Measurements from ENCODE around the gene TSPAN13.

TSPAN13 gene

DNA sequence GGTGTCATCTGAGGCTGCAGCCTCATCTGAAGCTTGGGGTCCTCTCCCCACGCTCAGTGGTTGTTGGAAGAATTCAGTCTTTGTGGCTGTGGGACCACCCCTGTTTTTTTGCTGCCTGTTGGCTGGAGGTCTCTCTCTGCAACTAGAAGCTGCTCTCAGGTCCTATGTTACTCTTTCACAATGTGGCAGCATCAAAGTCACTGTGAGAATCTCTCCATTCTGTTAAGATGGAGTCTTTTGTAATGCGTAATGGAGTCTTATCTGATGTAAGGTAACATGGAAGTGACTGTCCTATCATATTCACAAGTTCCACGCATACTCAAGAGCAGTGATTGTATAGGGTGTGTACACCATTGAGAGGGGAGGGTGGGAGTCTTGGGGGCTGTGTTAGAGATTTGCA is 24.9 kb downstream of the TSPAN13 start:
- DNase-seq = no peak

DNA sequence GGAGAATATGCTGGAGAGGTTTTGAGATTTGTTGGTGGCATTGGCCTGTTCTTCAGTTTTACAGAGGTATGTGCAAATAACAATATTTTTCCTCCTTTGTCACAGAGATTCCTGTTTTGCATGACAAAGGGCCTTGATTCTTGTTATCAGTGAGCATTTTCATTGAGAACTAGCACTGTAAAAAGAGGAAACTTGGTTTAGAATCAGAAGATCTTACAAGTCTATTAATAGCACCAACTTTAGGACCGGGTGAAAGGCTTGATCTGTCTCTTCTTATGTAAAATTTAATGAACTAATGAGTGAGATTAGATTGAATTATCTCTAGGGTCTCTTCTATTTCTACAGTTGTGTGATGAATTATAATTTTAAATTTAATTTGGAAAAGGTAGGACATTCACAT is 25.5 kb downstream of the TSPAN13 start:
- no peak for DNase-seq

DNA sequence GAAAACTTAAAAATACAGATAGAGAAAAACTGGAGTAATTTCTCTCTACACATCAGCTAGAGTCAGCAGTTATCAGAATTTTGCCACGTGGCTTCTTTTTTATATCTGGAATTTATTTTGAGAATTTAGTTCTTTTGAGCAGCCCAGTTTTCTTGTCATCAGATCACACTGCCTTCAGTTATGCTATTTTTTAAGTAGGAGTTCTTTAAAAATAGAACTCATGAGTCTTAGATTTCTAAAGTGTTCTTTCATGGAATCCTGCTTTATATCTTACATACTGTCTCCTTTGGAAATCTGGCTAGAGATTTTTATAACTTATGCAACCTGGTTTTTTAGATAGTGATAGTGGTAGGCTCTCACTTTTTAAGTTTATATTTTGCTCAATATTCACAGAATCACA is 27.0 kb downstream of the TSPAN13 start:
- DNase-seq = no peak

DNA sequence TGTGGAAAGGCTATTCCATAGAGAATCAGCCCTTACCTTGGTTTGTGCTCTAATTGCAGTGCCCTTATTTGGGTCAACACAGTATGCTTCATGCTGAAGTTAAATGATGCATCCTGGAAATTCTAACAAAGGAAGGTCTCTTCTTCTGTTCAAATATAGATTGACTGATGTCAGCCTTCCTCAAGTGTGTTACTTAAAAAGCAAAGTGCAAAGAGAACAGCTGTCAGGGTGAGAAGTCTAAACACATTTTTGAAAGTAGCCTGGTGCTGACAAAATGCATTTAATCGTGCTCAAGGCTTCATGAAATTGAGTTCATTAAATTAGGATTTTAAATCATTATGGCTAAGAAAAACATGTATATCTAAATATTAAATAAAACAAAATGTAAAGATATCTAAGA is 31.8 kb downstream of the TSPAN13 start:
- DNase-seq = no peak

DNA sequence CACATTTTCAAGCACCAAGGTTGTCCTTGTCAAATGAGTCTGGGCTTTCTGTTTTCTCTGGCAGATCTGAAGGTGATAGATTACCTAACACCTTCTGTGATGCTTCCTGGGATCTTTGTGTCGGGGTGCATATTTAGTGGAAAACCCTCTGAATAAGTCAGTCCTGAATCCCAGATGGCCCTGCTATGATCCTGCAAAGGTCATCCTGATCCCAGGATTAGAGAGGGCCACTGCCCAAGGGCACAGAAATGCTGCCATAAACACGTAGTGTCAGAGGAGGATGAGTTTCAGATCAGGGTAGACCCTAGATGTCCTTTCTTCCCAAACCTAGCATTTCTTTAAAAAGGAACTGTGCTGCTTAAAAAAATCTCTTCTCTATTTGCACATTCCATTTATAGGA is 32.3 kb downstream of the TSPAN13 start:
- no peak for DNase-seq

DNA sequence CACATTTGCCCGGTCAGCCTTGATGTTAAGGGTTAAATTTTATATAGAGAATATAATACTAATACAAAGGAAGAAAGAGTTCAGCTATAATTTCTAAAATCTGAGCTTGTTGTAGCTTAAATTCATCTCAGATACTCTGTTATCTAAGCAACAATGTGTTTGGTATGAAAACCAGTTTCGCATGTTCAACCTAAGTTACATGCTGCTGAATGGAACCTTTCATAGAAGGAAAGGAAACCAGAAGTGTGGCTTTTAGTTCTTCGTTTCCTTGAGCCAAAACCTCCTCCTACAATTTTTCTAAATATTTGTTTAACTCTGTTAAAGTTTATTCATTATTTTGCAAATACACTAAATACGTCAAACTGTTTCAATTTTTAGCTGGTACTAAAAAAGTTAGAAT is 32.7 kb downstream of the TSPAN13 start:
- no peak for DNase-seq

DNA sequence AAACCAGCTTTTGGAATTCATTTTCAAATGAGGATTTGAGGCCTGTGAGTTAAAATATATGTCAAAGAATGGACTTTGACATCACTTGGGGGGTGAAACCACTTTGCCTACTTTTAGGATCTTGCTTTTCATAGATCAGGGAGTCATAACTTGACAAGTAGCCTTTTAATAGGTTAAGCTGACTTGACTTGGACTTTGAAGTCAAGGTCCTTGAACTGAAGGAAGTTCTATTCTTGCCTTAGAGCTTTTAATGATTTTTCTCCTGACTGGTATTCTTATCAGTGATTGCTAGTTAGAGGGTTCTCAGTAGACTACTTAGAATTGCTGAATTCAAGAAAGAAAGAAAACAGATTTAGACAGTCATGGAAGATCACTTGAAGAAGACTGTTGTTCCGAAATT is 33.6 kb downstream of the TSPAN13 start:
- no peak for DNase-seq

DNA sequence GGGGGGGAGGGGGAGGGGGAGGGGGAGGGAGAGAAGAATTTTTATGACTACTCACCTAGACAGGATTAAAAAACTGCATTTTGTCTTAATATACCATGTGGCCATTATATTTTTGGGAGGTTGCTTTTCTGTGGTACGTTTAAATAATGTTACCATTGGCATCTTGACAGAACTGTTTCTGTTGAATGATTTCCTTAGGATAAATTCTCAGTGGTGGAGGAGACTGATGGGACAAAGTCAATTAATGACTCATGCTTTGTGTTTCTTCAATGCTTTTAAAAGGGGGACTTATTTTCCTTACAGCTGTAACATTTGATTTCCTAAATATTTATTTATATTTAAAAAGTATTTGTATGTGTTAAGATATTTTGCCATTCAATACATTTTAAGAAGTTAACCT is 37.5 kb downstream of the TSPAN13 start:
- DNase-seq = no peak

DNA sequence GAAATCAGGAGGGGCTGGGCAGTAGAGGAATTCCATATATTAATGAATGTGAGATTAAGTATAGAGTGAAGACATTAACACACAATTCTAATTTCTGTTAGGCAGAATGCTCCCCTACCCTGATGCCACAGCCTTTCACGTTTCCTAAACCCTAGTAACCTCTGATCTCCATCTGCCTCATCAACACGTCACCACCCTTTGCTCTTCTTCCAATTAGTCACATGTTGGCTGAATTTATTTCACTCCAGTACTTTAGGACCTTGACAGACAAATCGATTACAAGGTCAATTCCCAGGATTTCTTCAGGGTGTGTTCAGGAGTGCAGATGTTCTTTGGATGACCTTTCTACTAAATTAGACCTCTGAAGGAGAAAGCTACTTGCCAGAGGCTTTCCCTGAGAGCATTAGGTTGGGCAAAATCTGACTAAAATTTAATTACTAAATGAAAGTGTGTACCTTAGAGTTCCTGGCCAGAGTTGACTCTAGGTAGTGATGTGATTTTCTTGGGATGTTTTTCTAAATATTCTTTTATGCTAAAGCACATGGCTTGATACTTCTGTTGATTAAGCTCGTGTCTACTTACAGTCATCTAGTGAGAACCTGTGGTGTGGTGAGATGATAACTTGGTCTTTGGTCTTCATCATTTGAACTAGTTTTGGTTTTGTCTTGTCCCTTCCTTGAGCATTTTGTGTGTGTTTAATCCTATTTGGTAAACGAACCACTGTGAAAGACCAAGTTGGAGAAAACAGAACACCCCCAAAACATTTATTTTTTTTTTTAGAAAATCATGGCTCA is 38.5 kb downstream of the TSPAN13 start:
- no peak for DNase-seq

DNA sequence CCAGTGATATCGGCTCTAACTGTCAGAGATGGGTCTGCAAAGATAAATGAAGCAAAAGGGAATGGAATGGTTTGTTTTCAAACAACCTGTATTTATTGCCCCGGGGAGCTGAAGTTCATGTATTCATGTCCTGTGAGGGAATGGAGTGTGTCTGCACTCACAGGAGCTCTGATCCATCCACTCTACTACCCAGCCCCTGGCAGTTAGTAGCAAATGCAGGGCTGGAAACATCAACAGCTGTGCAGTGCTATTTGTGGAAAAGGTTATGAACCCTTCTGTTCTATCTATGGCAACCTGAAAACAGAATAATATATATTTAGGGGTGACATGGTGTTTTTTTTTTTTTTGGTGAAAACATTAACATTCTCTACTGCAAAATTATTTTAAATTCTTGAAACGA is 41.4 kb downstream of the TSPAN13 start:
- DNase-seq = no peak

DNA sequence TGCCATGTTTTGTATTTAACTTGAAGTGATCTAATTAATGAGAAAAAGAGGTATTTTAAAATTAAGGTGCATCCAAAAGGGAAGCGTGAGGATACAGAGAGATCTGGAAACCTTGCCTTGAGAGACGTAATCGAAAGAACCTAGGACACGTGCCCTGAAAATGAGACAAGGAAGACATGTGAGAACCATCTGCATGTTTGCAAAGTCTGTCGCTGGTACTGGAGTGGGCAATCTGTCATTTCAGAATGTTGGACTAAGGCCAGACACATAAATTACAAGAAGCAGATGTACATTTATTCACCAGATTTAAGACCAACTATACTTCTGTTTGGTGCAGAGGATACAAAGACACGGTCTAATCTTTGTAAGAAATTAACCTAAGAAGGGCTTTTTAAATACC is 42.1 kb downstream of the TSPAN13 start:
- DNase-seq = no peak

DNA sequence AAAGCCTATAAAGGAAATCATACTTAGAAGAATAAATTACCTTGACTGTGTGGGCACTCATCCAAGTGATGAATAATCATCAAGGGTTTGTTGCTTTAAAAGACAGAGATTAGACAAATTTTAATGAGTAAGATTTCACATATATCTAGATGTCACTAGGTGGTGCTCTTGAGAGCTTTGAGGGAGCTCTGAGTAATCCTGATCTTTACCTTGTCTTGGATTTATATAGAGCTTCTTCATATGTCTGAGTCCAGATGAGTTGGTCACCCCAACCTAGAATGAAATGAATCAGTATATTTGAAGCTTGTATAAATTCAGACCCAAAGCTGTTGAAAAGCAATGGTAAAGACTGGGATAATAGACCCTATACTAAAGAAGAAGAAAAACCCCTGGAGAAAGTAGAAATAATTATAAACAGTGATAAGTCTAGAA is 47.6 kb downstream of the TSPAN13 start:
- DNase-seq = no peak

DNA sequence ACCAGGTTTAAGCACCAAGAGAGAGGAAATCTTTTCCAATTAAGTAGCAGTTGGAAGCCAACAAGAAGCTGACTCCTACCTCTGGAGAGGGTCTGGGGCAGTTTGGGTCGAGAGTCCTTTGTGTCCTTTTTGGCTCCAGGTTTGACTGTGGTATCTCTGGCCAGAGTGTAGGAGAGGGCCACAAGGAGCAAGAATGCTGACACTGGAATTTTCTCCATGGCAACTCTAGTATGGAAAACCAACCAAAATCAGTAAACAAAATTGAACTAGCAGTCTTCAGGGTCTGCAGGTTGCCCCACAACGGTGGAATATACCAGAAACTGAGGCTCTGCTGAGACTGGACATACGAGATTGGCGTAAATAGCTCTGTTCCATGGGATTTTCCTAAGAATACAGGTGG is 48.0 kb downstream of the TSPAN13 start:
- no peak for DNase-seq

DNA sequence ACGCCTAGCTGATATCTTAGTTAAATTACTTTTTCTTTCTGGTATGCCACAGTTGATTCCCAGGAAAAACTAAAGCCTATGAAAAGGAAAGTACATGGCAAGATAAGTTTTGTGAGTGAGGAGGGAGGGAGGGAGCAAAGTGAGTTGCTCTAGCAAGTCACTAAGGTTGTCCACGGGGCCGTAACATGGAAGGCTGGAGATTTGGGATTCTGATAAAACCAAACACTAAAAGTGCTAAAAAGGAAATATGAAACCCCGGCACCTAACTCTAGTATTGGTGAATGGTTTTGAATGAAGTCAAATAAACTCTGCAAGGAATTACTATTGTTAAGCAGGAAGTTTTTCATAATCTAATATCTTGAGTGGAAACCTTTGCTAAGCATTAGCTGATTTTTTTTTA is 49.6 kb downstream of the TSPAN13 start:
- DNase-seq = no peak

DNA sequence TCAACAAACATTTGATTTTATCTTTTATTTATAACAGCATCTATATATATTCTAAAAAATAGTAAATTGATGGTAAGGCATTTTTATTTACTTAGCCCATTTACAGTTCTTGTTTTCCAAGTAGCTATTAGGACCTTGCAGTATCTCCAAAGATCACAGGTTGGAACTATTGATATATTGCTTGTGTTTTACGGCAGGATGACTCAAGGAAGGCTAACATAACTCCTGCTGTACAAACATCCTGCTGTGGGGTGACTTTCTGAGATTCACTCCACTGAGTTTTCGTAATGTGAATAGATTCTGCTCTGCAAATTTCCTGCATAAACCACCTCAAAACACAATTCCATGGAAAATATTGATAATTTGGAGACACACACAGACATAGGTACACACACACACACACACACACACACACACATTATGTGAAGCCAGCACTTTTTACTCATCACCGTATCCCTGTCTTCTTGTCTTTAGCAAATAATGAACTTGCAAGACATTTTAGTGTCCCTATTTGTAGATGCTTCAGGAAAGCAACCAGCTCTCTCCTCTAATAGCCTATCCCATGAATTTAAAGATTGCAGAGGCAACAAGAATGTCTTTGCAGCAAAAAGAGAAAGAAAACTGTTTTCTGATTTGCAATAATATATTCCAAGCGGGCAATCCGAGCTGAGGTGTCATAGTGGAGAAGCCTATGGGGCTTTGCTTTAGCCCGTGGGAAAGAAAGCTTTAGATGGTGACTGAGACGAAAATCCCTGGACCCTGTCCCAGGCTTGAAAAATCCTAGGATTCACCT is 50.5 kb downstream of the TSPAN13 start:
- no peak for DNase-seq

DNA sequence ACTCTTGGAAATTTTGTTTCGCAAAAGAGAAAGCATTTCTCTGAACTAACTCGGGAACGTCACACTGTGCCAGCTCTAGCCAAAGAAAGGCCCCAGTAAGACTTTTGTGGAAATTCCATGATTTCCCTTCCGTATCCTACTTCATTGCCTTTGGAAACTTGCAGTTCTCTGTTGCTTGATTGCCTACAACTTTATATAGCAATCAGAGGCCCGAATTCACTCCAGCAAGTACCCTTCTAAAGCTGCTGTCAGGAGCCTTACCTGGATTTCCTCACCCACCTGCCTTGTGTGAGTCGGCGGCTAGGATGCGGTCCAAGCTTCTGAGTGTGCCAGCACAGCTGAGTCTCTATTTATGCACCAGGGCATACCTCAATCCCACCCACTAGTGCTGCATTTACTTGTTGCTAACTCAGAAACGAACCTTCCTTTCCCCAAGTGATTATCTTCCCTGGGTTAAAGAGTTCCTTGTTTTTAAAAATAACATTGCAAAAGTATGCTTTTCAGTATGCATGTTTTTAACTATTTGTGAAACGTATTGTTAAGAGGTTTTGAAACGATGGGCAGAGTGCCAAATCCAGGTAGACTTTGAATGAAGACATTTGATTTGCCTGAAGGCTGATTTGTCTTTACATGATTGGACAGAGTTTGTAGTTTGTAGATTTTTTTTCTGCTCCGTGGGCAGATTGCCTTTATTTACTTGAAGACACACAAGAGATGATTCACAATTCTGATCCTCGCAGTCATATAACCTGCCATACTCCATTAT is 51.3 kb downstream of the TSPAN13 start, which contains the start of gene AGR2:
AGR2 (minus strand) TSS at position 326 of the 766 bp plus-strand sequence. CDS start 3,203 bp downstream, outside the sequence.
- DNase-seq = no peak

DNA sequence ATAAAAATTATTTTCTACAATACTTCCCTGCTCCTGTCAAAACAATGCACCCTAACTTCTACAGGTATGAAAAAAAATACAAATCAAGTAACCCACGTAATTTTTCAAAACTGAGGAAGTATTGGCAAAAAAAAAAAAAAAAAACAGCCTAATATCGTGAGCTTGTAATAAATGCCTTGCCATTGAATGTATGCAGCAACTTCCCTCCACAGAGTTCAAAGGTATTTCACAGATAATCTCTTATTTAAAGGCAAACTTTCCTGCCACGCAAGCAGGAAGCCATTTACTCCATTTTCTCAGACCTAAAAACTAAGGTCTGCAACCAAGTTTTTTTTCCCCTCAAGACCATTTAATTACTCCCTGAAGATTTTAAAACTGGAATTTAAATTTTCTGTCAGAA is 51.9 kb downstream of the TSPAN13 start:
- no peak for DNase-seq

DNA sequence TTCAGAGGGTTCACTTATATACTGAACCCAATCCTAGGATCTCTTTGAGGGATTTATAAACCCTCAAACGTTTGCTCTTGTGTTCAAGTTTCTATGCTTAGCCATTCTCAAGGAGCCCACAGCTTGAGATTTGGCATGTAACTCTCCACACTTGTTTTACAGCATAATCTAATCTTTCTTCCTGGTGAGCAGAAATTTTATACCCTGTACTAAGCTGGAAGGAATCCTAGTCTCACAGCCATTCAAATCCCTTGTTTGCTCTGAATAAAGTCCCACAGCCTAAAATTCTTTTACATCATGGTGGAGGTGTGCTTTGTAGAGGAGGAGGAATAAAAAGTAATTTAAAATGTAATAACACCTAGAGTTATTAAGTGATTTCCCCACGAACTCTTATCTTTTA is 56.6 kb downstream of the TSPAN13 start:
- DNase-seq = no peak

DNA sequence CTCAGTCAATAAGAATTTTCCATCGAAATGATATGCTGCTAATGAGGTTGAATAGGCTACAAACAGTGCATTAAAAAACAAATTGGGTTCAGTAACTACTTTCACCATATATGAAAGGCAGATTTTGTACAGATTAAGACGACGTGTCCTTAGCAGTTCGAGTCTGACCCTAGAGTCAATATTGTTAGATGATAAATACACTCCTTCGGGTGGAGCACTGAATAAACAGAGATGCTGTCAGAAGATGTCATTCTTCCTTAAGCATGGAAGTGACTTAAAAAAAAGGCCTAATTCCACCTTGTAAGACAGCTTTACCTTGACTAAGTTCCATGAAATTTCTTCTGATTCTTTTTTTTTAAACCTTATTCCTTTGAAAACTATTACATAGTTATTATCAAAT is 57.0 kb downstream of the TSPAN13 start:
- DNase-seq = no peak

DNA sequence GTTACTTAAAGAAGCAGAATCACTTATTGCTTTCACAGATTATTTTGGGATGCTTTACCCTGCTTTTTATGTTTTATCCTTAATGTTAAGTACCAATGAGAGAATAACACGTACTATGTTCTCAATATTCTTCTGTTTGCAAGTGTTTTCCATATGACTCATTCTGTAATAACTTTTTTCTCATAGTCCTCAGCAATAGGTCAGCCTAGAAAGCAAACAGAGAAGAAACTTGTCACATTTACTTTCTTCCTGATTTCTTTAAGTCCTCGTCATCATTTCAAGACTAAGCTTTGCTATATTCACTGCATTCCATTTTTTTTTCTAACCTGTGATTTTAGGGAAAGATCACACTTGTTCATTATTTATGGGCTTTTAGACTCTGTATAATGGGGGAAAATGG is 58.0 kb downstream of the TSPAN13 start:
- no peak for DNase-seq

DNA sequence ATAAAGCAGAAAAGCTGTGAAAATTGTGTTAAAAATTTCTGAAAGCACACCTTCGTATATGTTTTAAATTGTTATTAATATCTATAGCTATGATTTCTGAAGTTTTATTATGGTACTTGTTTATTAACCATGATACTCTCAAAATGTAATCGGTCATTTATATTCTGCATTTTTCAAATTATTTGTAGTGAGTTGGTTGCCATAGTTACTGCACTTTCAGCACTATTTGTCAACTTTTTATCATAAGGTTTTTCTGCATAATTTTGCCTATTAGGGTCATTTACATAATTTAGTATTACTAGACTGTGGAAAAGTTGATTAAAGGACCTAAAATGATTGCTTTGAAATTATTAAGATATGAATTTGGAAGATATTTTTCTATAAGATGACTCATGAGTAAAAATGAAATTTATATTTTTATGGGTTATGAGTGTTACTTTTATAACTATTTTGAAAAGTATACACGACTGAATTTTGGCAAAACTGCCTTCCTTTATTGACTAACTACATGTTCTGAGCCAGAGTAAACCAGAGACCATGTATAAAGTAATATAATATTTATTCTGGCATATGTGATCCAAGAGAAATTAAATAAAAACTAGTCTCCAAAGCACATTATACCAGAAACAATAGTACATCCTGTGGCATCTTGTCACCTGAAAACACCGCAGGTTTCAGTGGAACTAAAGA is 59.1 kb downstream of the TSPAN13 start:
- DNase-seq = no peak

DNA sequence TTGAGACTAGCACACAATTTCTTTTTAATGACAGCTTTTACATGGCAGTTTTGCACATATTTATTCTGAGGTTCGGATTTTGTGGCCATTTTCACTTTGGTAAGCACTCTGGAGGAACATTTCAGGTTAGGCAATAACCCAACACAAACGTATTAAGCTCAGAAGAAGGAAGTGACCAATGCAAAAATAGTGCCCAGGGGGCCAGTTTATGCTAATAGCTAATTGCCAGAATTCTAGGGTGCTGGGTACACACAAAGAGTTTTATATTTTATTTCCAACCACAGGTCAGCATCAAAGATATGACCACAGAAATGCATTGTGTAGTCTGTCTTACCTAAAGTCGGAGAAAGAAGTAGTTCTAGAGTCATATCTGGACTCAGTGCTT is 59.7 kb downstream of the TSPAN13 start:
- DNase-seq = no peak

DNA sequence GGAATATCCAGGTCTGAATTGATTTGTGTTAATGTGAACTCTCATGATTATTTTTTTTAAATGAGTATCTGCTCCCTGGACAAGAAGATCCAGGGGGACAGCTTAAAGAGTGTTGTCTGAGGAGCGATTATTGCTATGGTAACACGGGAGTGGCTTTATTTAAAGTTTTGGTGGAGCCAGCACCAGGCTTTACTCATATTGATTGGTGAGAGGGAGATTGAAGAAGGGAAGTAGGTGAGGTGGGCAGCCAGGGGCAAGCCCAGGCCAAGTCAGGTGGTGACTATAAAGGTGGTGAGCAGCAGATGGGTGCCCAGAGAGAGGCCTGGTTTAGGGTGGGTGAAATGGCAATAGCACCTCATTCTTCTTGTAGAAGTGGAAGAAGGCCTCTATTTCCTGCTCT is 61.4 kb downstream of the TSPAN13 start:
- DNase-seq = no peak

Measured in effector CD8-positive, alpha-beta T cell (primary cell).